GM10266 (cell line): Measurements from ENCODE around the gene PLA2G5.

ENCODE experiments used
- DNase-seq: peaks from one replicate; pipeline ENCODE4 v3.0.0; 2012; ENCODE audit errors: extremely low spot score
- CTCF ChIP-seq: IDR thresholded peaks from 2 replicates; pipeline ENCODE4 v1.5.1; 2012; ENCODE audit warnings: mild to moderate bottlenecking, low read depth; ENCODE audit not compliant: control insufficient read depth, insufficient read depth; ENCODE audit errors: missing control alignments

PLA2G5 gene

GRCh38 chr1:20080441-20081352 lies 10.7 kb downstream of the PLA2G5 start:
- peak; percentile 41 for DNase-seq
- no peak for TF ChIP-seq CTCF

- no peak for TF ChIP-seq CTCF
- no peak for DNase-seq
These were observed 11.4 kb downstream of the PLA2G5 start for GRCh38 chr1:20081353-20081810.

DNA sequence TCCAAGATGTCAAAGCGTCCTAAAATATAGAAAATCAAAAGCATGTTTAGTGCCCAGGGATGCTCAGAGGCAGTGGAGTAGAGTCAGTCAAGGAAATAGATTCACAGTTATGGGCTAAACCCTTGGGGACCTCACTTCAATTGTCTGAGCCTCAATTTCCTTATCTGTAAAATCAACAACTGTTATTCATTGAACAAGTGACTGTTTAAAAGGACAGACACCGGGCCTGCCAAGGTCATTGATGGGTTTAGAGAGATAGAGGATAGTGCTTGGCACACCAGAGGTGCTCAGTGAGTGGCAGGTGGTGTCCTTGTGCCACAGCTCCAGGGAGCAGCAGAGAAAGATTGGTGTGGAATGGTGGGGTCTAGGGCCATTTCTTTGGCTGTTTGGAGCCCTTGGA lies 12.8 kb downstream of the PLA2G5 start:
- no peak for DNase-seq
- no peak for TF ChIP-seq CTCF

GRCh38 chr1:20083178-20083944 lies 13.4 kb downstream of the PLA2G5 start:
- TF ChIP-seq CTCF: no peak
- no peak for DNase-seq

- no peak for DNase-seq
- no peak for TF ChIP-seq CTCF
These were observed 16.8 kb downstream of the PLA2G5 start for GRCh38 chr1:20086800-20087199.

DNA sequence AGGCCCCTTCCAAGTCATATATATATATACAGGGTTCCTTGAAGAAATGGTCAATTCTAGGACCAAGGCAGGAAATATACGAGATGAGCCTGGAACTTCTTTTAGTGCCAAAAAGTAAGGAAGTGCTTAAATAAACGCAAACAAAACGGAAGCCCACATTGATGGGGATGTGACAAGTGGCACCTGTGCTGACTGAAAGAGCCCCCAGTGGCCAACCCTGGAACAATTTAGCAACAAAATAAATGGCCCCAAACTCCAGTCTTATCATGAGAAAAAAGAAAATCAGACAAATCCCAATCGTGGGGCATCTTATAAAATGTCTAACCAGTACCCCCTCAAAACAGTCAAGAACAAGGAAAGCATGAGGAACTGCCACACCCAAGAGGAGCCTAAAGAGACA lies 17.7 kb downstream of the PLA2G5 start:
- peak; percentile 27 for DNase-seq
- TF ChIP-seq CTCF: peak; percentile 45

DNA sequence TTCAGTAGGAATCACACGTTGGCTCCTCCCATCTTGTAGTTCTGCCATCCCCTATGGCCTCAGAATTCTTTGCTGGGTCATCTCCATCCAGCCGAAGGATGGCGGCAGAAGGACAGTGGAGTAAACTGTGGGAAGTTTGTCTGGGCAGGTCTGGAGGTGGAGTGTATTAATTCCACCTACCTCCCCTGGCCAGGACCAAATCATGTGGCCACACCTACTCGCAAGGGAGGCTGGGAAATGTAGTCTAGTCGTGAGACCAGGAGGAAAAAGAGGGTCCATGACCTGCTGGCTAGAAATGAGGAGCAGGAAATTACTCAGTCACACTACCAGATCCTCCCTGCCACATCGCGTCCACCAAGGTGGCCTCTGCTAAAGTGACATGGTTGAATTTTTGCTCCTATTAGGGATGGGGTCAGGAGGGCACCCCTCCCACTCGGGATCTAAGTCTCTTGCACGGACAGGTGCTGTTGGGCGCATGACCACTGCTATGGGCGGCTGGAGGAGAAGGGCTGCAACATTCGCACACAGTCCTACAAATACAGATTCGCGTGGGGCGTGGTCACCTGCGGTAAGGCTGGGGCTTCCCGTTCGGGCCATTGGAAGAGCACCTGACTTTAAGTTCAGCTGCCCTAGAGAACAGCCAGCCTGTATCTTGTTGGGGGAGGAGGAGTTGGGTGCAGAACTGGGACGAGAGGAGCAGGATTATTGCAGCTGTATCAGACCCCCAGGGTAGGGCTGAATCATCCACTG lies 19.5 kb downstream of the PLA2G5 start:
- no peak for DNase-seq
- TF ChIP-seq CTCF: no peak
